Spinal cord (tissue), 10 donors: ENCODE measurements around the gene GRM7. TPM values are rescaled to one million over a fixed set of nuclear protein-coding genes. Genes with fewer than 3 reads are reported as not detected.

ENCODE experiments used
- DNase-seq, 6 donors: peaks; one replicate each; pipeline versions ENCODE4 v3.0.0 to v3.0.0-alpha.2; 2013 to 2015; ENCODE audit warnings: low spot score in 6 of 6, low read depth in 4 of 6
- H3K27ac ChIP-seq: one replicate; pipeline ENCODE4 v1.5.1; 2013; ENCODE audit warnings: low read depth, low read length, control low read depth
- H3K27me3 ChIP-seq: one replicate; pipeline ENCODE4 v1.6.1; 2013; ENCODE audit warnings: low read length; ENCODE audit not compliant: control insufficient read depth, insufficient read depth
- H3K36me3 ChIP-seq: one replicate; pipeline ENCODE4 v1.6.1; 2013; ENCODE audit warnings: low read length; ENCODE audit not compliant: control insufficient read depth, insufficient read depth
- H3K4me1 ChIP-seq: one replicate; pipeline ENCODE4 v1.6.1; 2013; ENCODE audit warnings: low read length; ENCODE audit not compliant: control insufficient read depth, insufficient read depth
- H3K4me3 ChIP-seq: one replicate; pipeline ENCODE4 v1.5.1; 2013; ENCODE audit warnings: low read depth, low read length, control low read depth
- H3K9me3 ChIP-seq: one replicate; pipeline ENCODE4 v1.6.1; 2013; ENCODE audit warnings: low read length; ENCODE audit not compliant: control insufficient read depth, insufficient read depth
- WGBS: methylation state at CpG from one replicate; pipeline ENCODE4 v1.1.5; 2013; ENCODE audit warnings: missing lambda C conversion rate; ENCODE audit not compliant: insufficient coverage; 5-methylcytosine and 5-hydroxymethylcytosine counted together
- polyA plus RNA-seq, 2 donors: library from polyadenylated mRNA; unstranded; fragments of 120-200 nt; gene quantifications; one replicate each; pipeline ENCODE4 v1.2.1, GENCODE V29; 2013; ENCODE audit not compliant: insufficient read length in 2 of 2
- total RNA-seq, 2 donors: library from RNA; depleted of rRNA in 1 of 2; stranded (reverse); fragments of 120-200 nt in 1 of 2; fragments of >200 nt in 1 of 2; gene quantifications; one replicate each; pipeline versions ENCODE4 v1.2.3 to v1.2.4, GENCODE V29; 2013 to 2014
- donor health status: healthy.

The GRM7 gene
- total and polyA plus RNA-seq, 4 donors, result 9.6 to 37.0 (median 30.3) TPM

DNA sequence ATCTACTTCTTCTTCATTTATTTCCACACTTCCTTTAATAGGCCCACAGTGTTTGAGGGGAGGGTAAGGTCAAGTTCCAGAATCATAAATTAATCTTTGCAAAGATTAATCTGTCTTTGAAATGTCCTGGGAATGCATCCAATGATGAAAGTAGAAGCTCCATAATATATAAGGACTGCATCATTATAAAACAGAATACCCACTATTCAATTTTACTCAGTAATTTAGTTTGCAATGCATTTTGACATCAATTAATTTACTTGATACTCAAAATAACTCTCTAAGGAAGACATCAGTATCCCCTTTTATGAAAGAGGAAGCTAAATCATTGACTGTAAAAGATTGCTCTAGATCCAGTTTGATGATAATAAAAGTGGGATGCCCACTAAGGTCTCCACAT lies 777.2 kb downstream of the GRM7 start:
- no peak for DNase-seq
- Histone ChIP-seq H3K27me3 (no peaks in the 10 kb centered on the region), H3K4me1 (no peaks in the 10 kb centered on the region), H3K4me3 (no peak overlapping the region), H3K36me3 (no peaks in the 10 kb centered on the region), H3K9me3 (no peaks in the 10 kb centered on the region), H3K27ac (no peak overlapping the region)

DNA sequence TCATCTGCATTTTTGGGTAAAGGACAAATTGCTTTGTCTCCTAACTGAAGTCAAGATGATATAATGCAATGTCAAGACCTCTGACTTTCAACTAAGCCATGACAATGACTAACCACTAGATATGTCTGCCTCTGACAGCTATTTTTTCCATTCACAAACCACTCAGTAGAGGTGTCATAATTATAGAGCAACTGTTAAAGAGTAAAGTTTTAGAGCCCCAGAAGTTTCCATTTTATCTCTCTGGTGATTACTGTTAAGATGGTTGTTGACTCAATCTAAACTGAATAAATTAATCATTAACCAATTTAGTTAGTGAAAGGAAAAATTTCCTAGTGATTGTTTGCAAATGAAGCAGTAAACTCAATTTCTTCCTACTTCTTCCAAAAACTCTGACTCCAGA lies 779.9 kb downstream of the GRM7 start:
- Histone ChIP-seq H3K9me3 (no peaks in the 10 kb centered on the region), H3K27me3 (no peaks in the 10 kb centered on the region), H3K4me3 (no peak overlapping the region), H3K36me3 (no peaks in the 10 kb centered on the region), H3K4me1 (no peaks in the 10 kb centered on the region), H3K27ac (no peak overlapping the region)
- no peak for DNase-seq

DNA sequence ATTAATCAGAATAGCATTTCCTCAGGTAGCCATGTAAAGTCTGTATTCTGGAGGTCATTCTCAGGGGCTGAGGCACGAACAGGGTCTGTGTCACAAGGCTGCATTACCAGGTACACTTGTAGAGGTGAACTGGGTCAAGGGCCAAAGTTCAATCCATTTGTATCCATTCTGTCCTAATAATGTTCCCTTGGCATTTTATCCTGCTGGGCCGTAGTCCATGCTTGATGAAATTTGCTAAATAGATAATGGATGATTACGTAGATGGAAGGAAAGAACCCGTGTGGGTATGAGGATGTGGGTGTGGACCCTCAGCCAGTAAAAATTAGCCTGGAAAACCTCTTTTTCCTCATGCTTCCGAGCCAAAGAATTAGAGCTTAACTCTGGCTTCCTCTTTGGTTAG lies 785.9 kb downstream of the GRM7 start:
- no peak for DNase-seq
- Histone ChIP-seq H3K4me3 (no peak overlapping the region), H3K27me3 (no peaks in the 10 kb centered on the region), H3K4me1 (no peaks in the 10 kb centered on the region), H3K9me3 (no peaks in the 10 kb centered on the region), H3K36me3 (no peaks in the 10 kb centered on the region), H3K27ac (no peak overlapping the region)
- WGBS, result 81% methylated on average over 4 of the region's 5 CpGs

DNA sequence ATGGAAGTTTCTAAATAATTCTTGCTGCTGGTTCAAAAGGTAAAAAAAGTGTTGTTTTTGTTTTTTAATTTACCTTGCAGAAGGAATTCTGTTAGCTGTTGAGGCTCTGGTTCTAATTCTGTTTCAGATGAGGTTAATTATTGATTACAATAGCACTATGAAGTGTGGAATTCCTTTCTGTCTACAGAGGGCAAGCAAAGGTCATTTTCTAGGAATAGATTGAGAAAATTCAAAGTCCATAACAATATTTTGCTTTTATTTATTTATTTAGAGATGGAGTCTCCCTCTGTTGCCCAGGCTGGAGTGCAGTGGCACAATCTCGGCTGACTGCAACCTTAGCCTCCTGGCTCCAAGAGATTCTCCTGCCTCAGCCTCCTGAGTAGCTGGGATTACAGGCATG lies 789.6 kb downstream of the GRM7 start:
- no peaks in the 10 kb centered on the region for H3K4me1 ChIP-seq
- no peaks in the 10 kb centered on the region for H3K36me3 ChIP-seq
- no peak overlapping the region for H3K4me3 ChIP-seq
- H3K27ac ChIP-seq, result no peak overlapping the region
- H3K9me3 ChIP-seq, result no peaks in the 10 kb centered on the region
- WGBS, result 88% methylated on average over 1 of the region's 1 CpG
- H3K27me3 ChIP-seq, result no peaks in the 10 kb centered on the region
- no peak for DNase-seq

DNA sequence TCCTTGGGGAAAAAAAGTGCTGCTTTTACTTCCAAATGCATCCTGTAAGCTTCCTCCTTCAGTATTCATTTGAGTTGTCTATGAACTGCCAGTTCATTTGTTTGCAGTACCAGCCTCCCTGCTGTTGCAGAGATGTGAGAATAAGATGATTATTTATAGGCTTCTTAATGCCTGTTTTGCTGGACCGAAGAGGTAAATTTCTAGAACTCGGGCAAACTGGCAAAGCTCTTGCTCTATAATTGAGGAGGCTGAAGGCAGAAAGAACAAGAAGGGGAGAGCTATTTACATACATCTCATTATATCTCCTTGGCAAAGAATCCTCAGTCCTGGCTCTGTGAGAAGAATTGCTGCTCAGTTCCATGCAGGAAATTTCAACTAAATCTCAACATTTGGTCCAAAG lies 790.4 kb downstream of the GRM7 start:
- no CpG with 5 or more reads among the region's 2 CpGs for WGBS
- Histone ChIP-seq H3K27ac (no peak overlapping the region), H3K4me1 (no peaks in the 10 kb centered on the region), H3K4me3 (no peak overlapping the region), H3K9me3 (no peaks in the 10 kb centered on the region), H3K27me3 (no peaks in the 10 kb centered on the region), H3K36me3 (no peaks in the 10 kb centered on the region)
- peak in 2 of 6 donors; percentile 61 to 85 for DNase-seq

DNA sequence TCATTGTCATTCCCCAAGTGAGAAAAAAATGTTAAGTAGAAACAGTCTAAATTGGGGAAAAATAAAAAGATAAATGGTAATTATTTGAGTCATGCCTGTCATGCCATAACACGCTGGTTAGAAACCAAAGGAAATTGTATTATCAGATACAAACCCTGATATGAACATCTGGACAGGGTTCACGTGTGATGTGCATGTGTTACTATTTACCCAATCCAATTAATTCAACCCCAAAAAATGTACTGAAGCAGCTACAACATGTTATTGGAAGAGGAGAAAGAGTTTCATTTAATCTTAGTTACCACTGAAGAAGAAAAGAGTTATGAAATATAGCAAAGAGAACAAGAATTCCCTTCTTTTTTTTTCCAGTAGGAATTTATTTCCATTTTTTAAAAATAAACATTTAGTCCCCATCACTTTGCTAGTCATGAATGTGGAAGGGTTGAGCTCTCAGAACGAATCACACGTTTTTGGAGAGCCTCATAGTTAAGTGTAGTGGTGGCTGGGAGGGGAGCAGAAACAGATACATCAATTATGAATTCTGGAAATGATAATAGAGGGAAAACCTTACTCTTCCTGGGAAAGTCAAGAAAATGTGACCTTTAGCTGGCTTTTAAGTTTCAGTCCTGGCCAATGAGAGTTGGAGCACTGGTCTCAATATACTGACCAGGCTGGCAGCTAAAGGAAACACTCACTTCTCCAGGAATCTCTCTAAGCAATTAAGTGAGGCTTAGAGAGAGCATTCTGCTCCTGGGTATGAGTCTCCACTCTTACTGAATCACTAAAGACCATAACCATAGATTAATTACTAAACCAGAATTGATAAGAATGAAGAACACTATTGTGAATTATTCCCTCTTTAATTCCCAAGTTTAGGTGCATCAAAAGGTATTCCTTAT lies 796.5 kb downstream of the GRM7 start:
- no CpG with 5 or more reads among the region's 4 CpGs for WGBS
- Histone ChIP-seq H3K9me3 (no peaks in the 10 kb centered on the region), H3K27ac (no peak overlapping the region), H3K4me1 (no peaks in the 10 kb centered on the region), H3K4me3 (no peak overlapping the region), H3K36me3 (no peaks in the 10 kb centered on the region), H3K27me3 (no peaks in the 10 kb centered on the region)
- no peak for DNase-seq

DNA sequence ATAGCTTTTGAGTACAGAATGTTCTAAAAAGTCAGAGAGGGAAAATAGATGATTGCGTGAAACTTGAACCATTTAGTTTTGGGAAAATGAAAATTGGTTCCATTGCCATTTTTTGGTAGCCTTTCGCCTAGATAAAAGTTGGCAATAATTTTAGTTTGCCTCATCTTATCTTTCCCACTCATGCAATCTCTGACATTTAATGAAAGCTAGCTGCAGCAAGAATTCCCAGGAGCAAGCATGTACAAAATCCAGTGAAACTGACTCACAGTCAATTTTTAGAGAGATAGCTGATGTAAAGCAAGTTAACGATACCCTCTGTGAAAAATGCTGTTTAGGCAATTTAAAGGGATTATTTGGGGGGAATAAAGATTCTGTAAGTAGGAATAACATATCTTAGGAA lies 797.4 kb downstream of the GRM7 start:
- Histone ChIP-seq H3K4me3 (no peak overlapping the region), H3K4me1 (no peaks in the 10 kb centered on the region), H3K9me3 (no peaks in the 10 kb centered on the region), H3K27ac (no peak overlapping the region), H3K36me3 (no peaks in the 10 kb centered on the region), H3K27me3 (no peaks in the 10 kb centered on the region)
- WGBS, result no CpG with 5 or more reads among the region's 3 CpGs
- DNase-seq, result no peak

DNA sequence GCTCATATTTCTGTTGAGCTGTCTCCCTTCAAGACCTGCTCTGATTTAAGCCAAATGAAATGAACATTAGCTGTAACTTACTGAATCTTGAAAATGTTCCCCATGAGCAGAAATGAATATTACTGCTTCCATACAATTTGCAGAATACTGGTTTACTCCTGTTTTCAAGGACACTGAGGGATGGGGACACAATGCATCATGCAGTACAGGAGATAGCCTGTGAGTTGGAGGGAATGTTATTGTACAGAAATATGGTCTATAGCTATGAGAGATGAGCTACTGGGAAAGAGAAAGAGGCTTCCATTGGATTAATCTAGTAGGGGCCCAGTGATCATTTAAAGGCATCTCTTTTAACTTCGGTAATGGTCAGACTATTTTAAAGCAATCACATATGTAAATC lies 798.2 kb downstream of the GRM7 start:
- H3K27me3 ChIP-seq, result no peaks in the 10 kb centered on the region
- no peaks in the 10 kb centered on the region for H3K4me1 ChIP-seq
- WGBS, result no CpG with 5 or more reads among the region's 1 CpG
- H3K36me3 ChIP-seq, result no peaks in the 10 kb centered on the region
- H3K4me3 ChIP-seq, result no peak overlapping the region
- peak in 1 of 6 donors; percentile 54 for DNase-seq
- H3K27ac ChIP-seq, result no peak overlapping the region
- no peaks in the 10 kb centered on the region for H3K9me3 ChIP-seq

DNA sequence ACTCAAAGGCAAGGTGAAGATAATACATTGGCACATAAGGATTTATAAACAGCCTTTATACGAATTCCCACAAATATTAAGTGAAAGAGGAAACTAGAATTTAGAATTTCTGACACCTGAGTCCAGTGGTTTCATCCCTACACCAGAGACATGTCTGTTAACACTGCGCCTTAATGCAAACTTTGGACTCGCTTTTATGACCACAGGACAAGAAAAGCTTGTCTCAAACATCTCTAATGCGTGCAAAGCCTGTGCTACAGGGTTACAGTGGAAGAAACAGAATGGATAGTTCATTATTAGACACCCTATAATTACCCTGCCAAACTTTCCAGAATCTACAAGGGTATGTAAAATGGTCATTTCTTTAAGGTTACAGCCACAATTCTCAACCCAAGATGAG lies 802.9 kb downstream of the GRM7 start:
- no peaks in the 10 kb centered on the region for H3K9me3 ChIP-seq
- H3K4me3 ChIP-seq, result no peak overlapping the region
- no CpG with 5 or more reads among the region's 4 CpGs for WGBS
- no peak overlapping the region for H3K27ac ChIP-seq
- no peaks in the 10 kb centered on the region for H3K36me3 ChIP-seq
- H3K4me1 ChIP-seq, result no peaks in the 10 kb centered on the region
- H3K27me3 ChIP-seq, result no peaks in the 10 kb centered on the region
- DNase-seq, result no peak

DNA sequence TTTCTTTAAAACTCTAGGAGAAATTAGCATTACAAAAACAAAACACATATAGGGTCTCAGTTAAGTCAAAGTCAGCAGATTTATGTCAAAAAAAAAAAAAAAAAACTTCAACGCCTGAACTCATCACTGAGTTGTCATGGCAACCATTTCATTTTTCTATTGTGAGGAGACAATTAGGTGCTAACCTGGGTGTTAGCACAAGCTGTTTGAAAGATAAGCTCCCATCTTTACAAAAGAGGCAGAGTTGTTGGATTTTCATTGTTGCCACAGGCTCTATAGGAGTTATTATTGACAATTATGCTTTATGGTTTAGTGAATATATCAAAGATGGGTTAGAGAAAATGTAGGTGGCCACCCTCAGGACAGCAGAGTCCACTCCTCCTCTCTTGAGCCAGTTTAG lies 806.9 kb downstream of the GRM7 start:
- Histone ChIP-seq H3K9me3 (no peaks in the 10 kb centered on the region), H3K27ac (no peak overlapping the region), H3K27me3 (no peaks in the 10 kb centered on the region), H3K36me3 (no peaks in the 10 kb centered on the region), H3K4me1 (no peaks in the 10 kb centered on the region), H3K4me3 (no peak overlapping the region)
- DNase-seq, result peak in 1 of 6 donors; percentile 57
- WGBS, result no CpG with 5 or more reads among the region's 1 CpG
